ENCODE results near the gene PEX7. TPM values are rescaled to one million over a fixed set of nuclear protein-coding genes. Genes with fewer than 3 reads are reported as not detected.
A peak's percentile ranks its signal among the peaks of the same experiment; 100 is the strongest.
"Not testable (repeated sequence)": the region's sequence is repeated elsewhere in the genome, so short reads cannot be mapped to it uniquely, and the experiment has no call there.

PEX7 gene
- total RNA-seq, 1 donor from 2014 or later: 10.4 TPM

DNA sequence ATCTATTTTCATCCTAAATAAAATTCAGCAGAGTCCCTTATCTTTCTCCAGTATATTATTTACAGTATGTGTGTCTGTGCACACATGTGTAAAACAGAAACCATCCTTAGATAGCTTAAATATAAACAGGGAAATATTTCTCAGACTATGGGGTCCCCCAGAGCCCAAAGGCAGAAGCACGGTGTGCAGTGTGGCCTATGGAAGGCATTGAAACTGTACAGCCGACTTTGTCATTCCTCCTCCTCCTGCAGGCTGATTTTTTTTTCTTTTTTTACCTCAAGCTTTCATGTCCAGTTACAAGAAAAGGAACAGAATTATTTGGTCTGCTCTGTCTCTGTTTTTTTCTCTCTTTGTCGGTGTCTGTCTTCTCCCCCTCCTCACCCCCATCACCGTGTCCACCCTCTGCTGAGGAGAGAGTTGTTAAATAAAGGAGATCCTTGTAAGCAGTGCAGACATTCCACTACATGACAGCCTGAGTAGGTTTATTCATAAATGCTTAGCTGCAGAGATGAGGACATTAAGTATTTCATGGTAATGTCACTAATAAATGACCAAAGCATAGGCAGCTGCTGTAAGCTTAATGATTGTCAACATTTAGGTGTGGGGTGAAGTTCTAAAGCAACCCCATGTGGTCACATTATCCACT is 67.9 kb downstream of the PEX7 start:
- H3K4me1 ChIP-seq (ENCODE audit: control insufficient read depth in 3 of 3, insufficient read depth in 3 of 3, low read length in 3 of 3): no peaks in the 10 kb centered on the region
- H3K9me3 ChIP-seq (ENCODE audit: control insufficient read depth in 3 of 3, low read length in 3 of 3): no peaks in the 10 kb centered on the region
- H3K27ac ChIP-seq (ENCODE audit: low read depth, low read length): no peak overlapping the region
- no peaks in the 10 kb centered on the region for H3K36me3 ChIP-seq (ENCODE audit: control insufficient read depth in 3 of 3, insufficient read depth in 3 of 3, low read length in 3 of 3)
- no peak overlapping the region for H3K9ac ChIP-seq (ENCODE audit: low read depth in 1 of 3, low read length in 3 of 3)
- no peak overlapping the region for H3K4me3 ChIP-seq (ENCODE audit: low read length in 3 of 3)
- no peaks in the 10 kb centered on the region for H3K27me3 ChIP-seq (ENCODE audit: control insufficient read depth in 3 of 3, insufficient read depth in 3 of 3, low read length in 3 of 3)

DNA sequence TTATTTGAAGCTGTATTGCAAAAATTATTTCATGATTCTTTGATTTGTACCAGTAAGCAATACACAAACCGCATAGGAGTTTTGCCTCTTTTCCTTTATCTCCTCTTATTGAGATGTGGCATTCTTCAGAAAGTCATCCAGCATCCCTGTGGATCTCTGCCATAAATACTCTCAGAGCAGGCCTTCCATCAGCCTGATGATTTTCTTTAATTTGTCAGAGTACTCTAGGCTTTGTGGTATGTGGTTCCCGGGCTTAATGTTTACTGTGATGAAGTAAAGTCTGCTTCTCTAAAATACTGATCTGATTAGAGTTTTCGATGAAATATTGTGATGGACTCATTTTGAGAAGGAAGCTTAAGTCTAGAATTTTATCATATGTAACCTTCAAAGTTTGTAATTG is 68.6 kb downstream of the PEX7 start:
- Histone ChIP-seq H3K36me3 (ENCODE audit: control insufficient read depth in 3 of 3, insufficient read depth in 3 of 3, low read length in 3 of 3) (no peaks in the 10 kb centered on the region), H3K4me1 (ENCODE audit: control insufficient read depth in 3 of 3, insufficient read depth in 3 of 3, low read length in 3 of 3) (no peaks in the 10 kb centered on the region), H3K27ac (ENCODE audit: low read depth, low read length) (no peak overlapping the region), H3K27me3 (ENCODE audit: control insufficient read depth in 3 of 3, insufficient read depth in 3 of 3, low read length in 3 of 3) (no peaks in the 10 kb centered on the region), H3K4me3 (ENCODE audit: low read length in 3 of 3) (no peak overlapping the region), H3K9ac (ENCODE audit: low read depth in 1 of 3, low read length in 3 of 3) (no peak overlapping the region), H3K9me3 (ENCODE audit: control insufficient read depth in 3 of 3, low read length in 3 of 3) (no peaks in the 10 kb centered on the region)

DNA sequence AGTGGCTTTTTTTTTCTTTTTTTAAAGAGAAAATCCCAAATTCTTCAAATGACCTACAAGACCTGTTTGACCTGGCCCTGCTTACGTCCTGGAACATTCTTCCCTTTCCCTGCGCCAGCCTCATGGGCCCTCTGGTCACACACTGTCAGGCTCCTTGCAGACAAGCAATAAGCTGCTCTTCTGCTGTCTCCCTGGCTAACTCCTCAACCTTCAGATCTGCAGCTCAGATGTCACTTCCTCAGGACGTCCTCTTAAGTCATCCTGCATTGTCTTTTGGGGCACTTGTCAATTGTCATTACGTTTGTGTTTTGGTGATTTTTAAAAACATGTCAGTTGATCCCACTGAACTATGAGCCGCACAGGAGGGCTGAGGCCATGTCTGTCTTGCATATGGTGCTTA is 70.8 kb downstream of the PEX7 start:
- Histone ChIP-seq H3K4me3 (ENCODE audit: low read length in 3 of 3) (no peak overlapping the region), H3K27ac (ENCODE audit: low read depth, low read length) (no peak overlapping the region), H3K9ac (ENCODE audit: low read depth in 1 of 3, low read length in 3 of 3) (no peak overlapping the region), H3K27me3 (ENCODE audit: control insufficient read depth in 3 of 3, insufficient read depth in 3 of 3, low read length in 3 of 3) (no peaks in the 10 kb centered on the region), H3K4me1 (ENCODE audit: control insufficient read depth in 3 of 3, insufficient read depth in 3 of 3, low read length in 3 of 3) (no peaks in the 10 kb centered on the region), H3K36me3 (ENCODE audit: control insufficient read depth in 3 of 3, insufficient read depth in 3 of 3, low read length in 3 of 3) (peaks cover 1 to 2% (median 2%) of the 10 kb centered on the region in 3 donors), H3K9me3 (ENCODE audit: control insufficient read depth in 3 of 3, low read length in 3 of 3) (no peaks in the 10 kb centered on the region)

- no peaks in the 10 kb centered on the region for H3K9me3 ChIP-seq (ENCODE audit: control insufficient read depth in 3 of 3, low read length in 3 of 3)
- H3K4me1 ChIP-seq (ENCODE audit: control insufficient read depth in 3 of 3, insufficient read depth in 3 of 3, low read length in 3 of 3): no peaks in the 10 kb centered on the region
- no peak overlapping the region for H3K4me3 ChIP-seq (ENCODE audit: low read length in 3 of 3)
- peaks cover 10 to 17% (median 11%) of the 10 kb centered on the region in 3 donors for H3K36me3 ChIP-seq (ENCODE audit: control insufficient read depth in 3 of 3, insufficient read depth in 3 of 3, low read length in 3 of 3)
- H3K9ac ChIP-seq (ENCODE audit: low read depth in 1 of 3, low read length in 3 of 3): no peak overlapping the region
- H3K27me3 ChIP-seq (ENCODE audit: control insufficient read depth in 3 of 3, insufficient read depth in 3 of 3, low read length in 3 of 3): no peaks in the 10 kb centered on the region
- no peak overlapping the region for H3K27ac ChIP-seq (ENCODE audit: low read depth, low read length)
Observed at GRCh38 chr6:136895901-136896300, 73.5 kb downstream of the PEX7 start.

DNA sequence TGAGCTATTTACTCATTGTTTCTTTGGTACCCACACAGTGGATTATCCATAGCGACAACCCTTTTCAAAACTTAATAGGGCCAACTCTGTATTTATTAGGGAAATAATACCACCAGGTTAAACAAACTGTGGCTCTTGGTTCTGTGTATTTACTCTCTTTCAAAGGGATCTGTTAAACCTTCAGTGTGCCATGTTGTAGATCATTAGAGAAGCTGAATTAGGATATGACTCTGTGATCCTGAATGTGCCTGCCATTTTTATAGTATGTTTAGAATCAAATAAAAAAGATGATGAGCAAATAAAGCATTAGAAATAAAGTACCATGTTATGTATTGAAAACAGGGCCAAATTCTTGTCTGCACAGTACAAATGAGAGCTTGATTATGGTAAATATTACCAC is 74.7 kb downstream of the PEX7 start:
- Histone ChIP-seq H3K27me3 (ENCODE audit: control insufficient read depth in 3 of 3, insufficient read depth in 3 of 3, low read length in 3 of 3) (no peaks in the 10 kb centered on the region), H3K9ac (ENCODE audit: low read depth in 1 of 3, low read length in 3 of 3) (no peak overlapping the region), H3K9me3 (ENCODE audit: control insufficient read depth in 3 of 3, low read length in 3 of 3) (no peaks in the 10 kb centered on the region), H3K27ac (ENCODE audit: low read depth, low read length) (no peak overlapping the region), H3K4me3 (ENCODE audit: low read length in 3 of 3) (no peak overlapping the region), H3K36me3 (ENCODE audit: control insufficient read depth in 3 of 3, insufficient read depth in 3 of 3, low read length in 3 of 3) (peaks cover 10 to 21% (median 11%) of the 10 kb centered on the region in 3 donors), H3K4me1 (ENCODE audit: control insufficient read depth in 3 of 3, insufficient read depth in 3 of 3, low read length in 3 of 3) (peaks cover 0 to 5% (median 0%) of the 10 kb centered on the region in 3 donors)

GRCh38 chr6:136901212-136901784 is 78.9 kb downstream of the PEX7 start:
- Histone ChIP-seq H3K27me3 (ENCODE audit: control insufficient read depth in 3 of 3, insufficient read depth in 3 of 3, low read length in 3 of 3) (no peaks in the 10 kb centered on the region), H3K9me3 (ENCODE audit: control insufficient read depth in 3 of 3, low read length in 3 of 3) (no peaks in the 10 kb centered on the region), H3K36me3 (ENCODE audit: control insufficient read depth in 3 of 3, insufficient read depth in 3 of 3, low read length in 3 of 3) (peaks cover 11 to 28% (median 16%) of the 10 kb centered on the region in 3 donors)

GRCh38 chr6:136904477-136904876 is 82.1 kb downstream of the PEX7 start:
- peaks cover 6 to 21% (median 10%) of the 10 kb centered on the region in 3 donors for H3K36me3 ChIP-seq (ENCODE audit: control insufficient read depth in 3 of 3, insufficient read depth in 3 of 3, low read length in 3 of 3)
- not testable (repeated sequence) for H3K27me3 ChIP-seq (ENCODE audit: control insufficient read depth in 3 of 3, insufficient read depth in 3 of 3, low read length in 3 of 3); H3K4me1 ChIP-seq (ENCODE audit: control insufficient read depth in 3 of 3, insufficient read depth in 3 of 3, low read length in 3 of 3); H3K27ac ChIP-seq (ENCODE audit: low read depth, low read length); H3K9me3 ChIP-seq (ENCODE audit: control insufficient read depth in 3 of 3, low read length in 3 of 3); H3K9ac ChIP-seq (ENCODE audit: low read depth in 1 of 3, low read length in 3 of 3); H3K4me3 ChIP-seq (ENCODE audit: low read length in 3 of 3)

More at GRCh38 chr6:136901212-136901784, 78.9 kb downstream of the PEX7 start:
- Histone ChIP-seq H3K9ac (ENCODE audit: low read depth in 1 of 3, low read length in 3 of 3) (no peak overlapping the region), H3K27ac (ENCODE audit: low read depth, low read length) (no peak overlapping the region), H3K4me3 (ENCODE audit: low read length in 3 of 3) (no peak overlapping the region), H3K4me1 (ENCODE audit: control insufficient read depth in 3 of 3, insufficient read depth in 3 of 3, low read length in 3 of 3) (peaks cover 0 to 5% (median 0%) of the 10 kb centered on the region in 3 donors)

DNA sequence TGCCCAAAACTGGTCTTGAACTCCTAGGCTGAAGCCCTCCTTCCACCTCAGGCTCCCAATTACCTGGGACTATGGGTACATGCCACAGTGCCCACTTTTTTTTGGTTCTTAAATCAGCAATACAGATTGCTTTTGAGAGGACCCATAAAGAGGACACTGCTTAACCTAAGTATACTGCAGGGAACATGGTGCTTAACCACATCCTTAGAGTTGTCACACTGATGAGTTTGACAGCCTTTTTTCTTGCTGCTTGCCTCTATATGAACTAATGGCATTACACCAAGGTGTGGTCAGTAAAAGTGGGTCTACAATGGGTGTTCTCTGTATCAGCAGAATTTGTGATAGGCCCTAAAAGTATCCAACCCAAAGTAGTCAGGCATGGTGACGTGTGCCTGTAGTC is 92.6 kb downstream of the PEX7 start:
- Histone ChIP-seq H3K4me3 (ENCODE audit: low read length in 3 of 3) (no peak overlapping the region), H3K27me3 (ENCODE audit: control insufficient read depth in 3 of 3, insufficient read depth in 3 of 3, low read length in 3 of 3) (peaks cover 0 to 16% (median 4%) of the 10 kb centered on the region in 3 donors), H3K9me3 (ENCODE audit: control insufficient read depth in 3 of 3, low read length in 3 of 3) (no peaks in the 10 kb centered on the region), H3K36me3 (ENCODE audit: control insufficient read depth in 3 of 3, insufficient read depth in 3 of 3, low read length in 3 of 3) (peaks cover 2 to 7% (median 7%) of the 10 kb centered on the region in 3 donors), H3K4me1 (ENCODE audit: control insufficient read depth in 3 of 3, insufficient read depth in 3 of 3, low read length in 3 of 3) (no peaks in the 10 kb centered on the region), H3K27ac (ENCODE audit: low read depth, low read length) (no peak overlapping the region), H3K9ac (ENCODE audit: low read depth in 1 of 3, low read length in 3 of 3) (no peak overlapping the region)

DNA sequence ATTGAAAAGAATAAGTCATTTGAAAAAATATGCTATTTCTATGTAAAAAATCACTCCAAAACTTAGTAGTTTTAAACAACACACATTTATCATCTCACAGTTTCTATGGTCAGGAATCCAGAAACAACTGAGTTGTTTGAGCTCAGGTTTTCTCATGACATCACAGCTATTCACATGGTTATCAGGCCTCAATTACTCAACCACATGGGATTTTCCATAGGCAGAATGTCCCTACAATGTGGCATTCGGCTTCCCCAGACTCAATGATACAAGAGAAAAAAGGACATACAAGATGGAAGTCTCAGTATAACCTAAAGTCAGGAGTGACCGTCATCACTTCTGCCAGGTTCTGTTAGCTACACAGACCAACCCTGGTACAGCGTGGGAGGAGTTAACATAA is 96.3 kb downstream of the PEX7 start:
- Histone ChIP-seq H3K36me3 (ENCODE audit: control insufficient read depth in 3 of 3, insufficient read depth in 3 of 3, low read length in 3 of 3) (peaks cover 0 to 7% (median 7%) of the 10 kb centered on the region in 3 donors), H3K27me3 (ENCODE audit: control insufficient read depth in 3 of 3, insufficient read depth in 3 of 3, low read length in 3 of 3) (peaks cover 34 to 50% (median 37%) of the 10 kb centered on the region in 3 donors), H3K9ac (ENCODE audit: low read depth in 1 of 3, low read length in 3 of 3) (no peak overlapping the region), H3K27ac (ENCODE audit: low read depth, low read length) (no peak overlapping the region), H3K9me3 (ENCODE audit: control insufficient read depth in 3 of 3, low read length in 3 of 3) (no peaks in the 10 kb centered on the region), H3K4me1 (ENCODE audit: control insufficient read depth in 3 of 3, insufficient read depth in 3 of 3, low read length in 3 of 3) (peaks cover 15 to 28% (median 27%) of the 10 kb centered on the region in 3 donors), H3K4me3 (ENCODE audit: low read length in 3 of 3) (no peak overlapping the region)

- Histone ChIP-seq H3K4me1 (ENCODE audit: control insufficient read depth in 3 of 3, insufficient read depth in 3 of 3, low read length in 3 of 3) (peaks cover 15 to 28% (median 27%) of the 10 kb centered on the region in 3 donors), H3K9ac (ENCODE audit: low read depth in 1 of 3, low read length in 3 of 3) (peak overlapping the region in 1 of 3 donors; percentile 45), H3K36me3 (ENCODE audit: control insufficient read depth in 3 of 3, insufficient read depth in 3 of 3, low read length in 3 of 3) (peaks cover 0 to 7% (median 3%) of the 10 kb centered on the region in 3 donors), H3K27ac (ENCODE audit: low read depth, low read length) (no peak overlapping the region), H3K4me3 (ENCODE audit: low read length in 3 of 3) (peak overlapping the region in 1 of 3 donors; percentile 67), H3K9me3 (ENCODE audit: control insufficient read depth in 3 of 3, low read length in 3 of 3) (no peaks in the 10 kb centered on the region), H3K27me3 (ENCODE audit: control insufficient read depth in 3 of 3, insufficient read depth in 3 of 3, low read length in 3 of 3) (peaks cover 42 to 58% (median 46%) of the 10 kb centered on the region in 3 donors)
Observed at GRCh38 chr6:136920216-136920615, 97.8 kb downstream of the PEX7 start.

All from skeletal muscle tissue (tissue), 4 donors.